Measurements from ENCODE around the gene GALNT9.

GALNT9 gene

GRCh38 chr12:132292328-132293319 is 36.8 kb downstream of the GALNT9 start:
- no peak for DNase-seq

- no peak for DNase-seq
These were observed 37.8 kb downstream of the GALNT9 start for GRCh38 chr12:132291402-132292175.

DNA sequence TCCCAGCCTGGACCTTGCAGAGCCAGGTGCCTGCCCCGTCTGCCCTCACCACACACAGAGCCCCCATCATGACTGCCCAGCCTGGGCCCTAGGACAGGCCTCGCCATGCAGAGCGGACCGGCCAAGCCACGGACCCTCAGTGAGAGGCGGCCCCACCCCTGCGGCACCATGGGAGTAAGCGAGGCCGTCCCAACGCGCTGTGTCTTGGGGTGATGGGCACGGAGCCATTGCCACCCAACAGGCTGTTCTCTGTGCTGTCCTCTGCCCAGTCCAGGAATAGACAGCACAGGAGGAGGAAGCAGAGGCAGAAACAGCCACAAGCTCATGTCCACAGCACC is 39.2 kb downstream of the GALNT9 start:
- no peak for DNase-seq

DNA sequence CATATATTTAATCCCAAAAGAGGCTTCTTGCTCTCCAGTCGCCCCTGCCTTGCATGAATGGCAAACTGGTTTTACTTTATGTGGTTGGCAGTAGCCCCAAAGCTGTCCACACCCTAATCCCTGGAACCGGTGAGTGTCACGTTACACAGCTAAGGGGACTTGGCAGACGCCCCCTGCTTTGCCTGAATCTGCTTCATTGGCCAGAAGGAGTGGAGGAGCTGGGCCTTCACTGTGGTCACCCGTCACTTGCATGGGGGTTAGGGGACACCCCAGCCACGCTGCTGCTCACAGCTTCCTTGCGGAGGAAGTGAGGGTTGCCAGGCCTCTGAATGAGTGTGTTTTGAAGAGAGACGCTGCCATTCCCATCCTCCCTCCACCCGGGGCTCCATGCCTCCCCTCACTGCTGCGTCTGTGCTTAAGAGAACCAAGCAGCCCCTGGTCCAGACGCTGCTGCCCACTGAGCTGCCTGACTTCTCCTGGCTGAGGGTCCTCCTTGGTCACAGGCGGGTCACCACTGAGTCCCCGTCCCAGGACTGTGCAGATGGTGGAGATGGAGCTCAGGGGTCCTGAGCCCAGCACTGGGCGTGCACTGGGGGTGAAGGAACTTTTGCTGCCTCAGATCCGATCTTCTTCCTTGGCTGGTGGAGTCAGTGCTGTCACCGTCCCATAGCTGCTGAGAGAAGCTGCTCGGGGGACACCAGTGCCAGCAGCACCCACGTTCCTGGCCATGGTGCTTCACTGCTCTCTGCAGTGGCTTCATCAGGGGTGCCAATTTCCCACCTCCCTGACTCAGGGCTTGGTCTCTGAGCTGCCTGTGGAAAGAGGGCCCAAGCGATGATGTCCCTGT is 39.8 kb downstream of the GALNT9 start:
- no peak for DNase-seq

DNA sequence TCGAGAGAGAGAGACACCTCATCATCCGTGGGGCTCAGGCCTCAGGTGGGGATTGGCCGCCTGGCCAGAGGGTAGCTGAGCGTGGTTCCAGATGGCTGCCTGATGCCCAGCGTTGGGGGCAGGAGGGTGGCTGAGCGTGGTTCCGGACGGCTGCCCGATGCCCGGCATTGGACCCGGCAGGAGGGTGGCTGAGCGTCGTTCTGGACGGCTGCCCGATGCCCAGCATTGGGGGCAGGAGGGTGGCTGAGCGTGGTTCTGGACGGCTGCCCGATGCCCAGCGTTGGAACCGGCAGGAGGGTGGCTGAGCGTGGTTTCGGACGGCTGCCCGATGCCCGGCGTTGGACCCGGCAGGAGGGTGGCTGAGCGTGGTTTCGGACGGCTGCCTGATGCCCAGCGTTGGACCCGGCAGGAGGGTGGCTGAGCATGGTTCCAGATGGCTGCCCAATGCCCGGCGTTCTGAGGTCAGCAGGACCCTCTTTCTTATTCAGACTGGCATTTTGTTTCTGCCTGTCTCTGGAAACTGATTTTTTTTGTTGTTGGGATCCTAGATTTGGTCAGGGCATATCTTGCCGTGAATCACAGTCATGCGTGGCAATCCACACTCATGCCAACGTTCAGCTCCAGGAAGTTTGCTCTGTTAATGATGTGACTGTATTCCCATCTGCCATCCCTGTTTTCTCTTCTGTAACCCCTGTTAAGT is 40.7 kb downstream of the GALNT9 start:
- no peak for DNase-seq

DNA sequence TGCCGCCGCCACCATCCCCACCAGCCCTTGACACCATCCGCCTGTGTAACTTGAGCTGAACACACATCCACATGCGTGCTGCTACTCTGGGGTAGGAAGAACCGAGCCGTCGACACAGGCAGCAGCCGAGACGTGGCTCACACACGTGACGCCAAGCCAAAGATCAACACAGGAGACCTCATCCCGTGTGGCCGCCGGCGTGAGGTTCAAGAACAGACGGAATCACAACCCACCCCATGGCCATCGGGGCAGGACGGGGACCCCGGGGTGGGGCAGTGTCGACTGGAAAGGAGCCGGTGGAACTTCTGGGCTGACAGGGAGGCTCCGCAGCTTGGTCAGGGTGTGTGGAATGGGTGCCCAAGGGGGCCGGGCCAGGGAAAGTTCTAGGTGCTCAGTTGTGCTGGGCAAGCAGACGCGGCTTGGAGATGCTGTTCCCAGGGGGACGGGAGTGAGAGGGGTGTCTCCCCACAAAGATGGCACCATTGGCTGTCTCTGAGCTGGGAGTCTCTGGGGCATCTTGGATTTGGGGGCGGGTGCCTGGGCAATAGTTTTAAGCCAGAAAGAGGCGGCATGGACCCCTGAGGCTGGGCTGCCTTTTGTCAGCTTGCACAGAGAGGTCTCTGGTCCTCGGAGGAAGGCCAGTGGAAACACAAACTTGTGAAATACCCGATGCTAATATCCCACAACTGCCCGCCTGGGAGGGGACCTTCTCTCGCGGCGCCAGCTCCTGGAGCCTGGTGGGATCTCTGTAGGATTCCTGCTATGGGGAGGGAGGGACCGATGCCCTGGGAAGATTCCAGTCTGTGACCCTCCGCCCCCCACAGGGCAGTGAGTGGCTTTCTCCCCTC is 41.8 kb downstream of the GALNT9 start:
- DNase-seq = no peak

- no peak for DNase-seq
These were observed 42.5 kb downstream of the GALNT9 start for GRCh38 chr12:132286912-132287311.

- DNase-seq = peak; percentile 16
These were observed 43.3 kb downstream of the GALNT9 start for GRCh38 chr12:132285991-132286681.

GRCh38 chr12:132284827-132285741 is 44.3 kb downstream of the GALNT9 start:
- DNase-seq = no peak

GRCh38 chr12:132284071-132284826 is 45.1 kb downstream of the GALNT9 start:
- DNase-seq = no peak

- no peak for DNase-seq
These were observed 46.2 kb downstream of the GALNT9 start for GRCh38 chr12:132282950-132283771.

DNA sequence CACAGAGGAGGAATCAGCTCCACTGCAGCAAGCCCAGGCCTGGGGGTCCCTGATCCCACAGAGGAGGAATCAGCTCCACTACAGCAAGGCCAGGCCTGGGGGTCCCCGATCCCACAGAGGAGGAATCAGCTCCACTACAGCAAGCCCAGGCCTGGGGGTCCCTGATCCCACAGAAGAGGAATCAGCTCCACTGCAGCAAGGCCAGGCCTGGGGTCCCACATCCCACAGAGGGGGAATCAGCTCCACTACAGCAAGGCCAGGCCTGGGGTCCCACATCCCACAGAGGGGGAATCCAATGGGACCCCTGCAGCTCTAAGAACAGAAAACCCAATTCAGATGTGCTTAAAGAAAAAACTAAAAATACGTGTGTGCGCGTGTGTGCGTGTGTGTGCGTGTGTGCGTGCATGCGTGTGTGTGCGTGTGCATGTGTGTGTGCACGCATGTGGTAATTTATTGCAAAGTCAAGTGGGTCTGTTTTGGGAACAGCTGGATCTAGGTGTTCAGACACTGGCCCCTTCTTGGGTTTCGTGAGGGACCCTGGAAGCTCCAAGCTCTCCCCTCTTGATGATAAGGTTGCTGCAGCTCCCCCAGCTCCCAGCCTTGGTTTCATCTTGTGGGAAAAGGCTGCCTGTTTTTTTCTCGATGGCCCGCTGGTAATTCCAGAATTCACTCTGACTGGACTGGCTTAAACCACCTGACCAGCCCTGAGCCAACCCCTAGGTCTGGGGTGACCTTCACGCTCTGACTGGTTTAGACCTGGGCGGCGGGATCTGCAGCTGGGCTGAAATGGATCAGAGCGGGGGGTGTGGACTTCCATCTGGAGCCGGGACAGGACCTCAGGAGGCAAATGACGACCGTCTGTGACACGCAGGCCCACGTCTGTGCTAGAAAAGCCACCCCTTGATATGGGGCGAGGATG is 47.1 kb downstream of the GALNT9 start:
- no peak for DNase-seq

DNA sequence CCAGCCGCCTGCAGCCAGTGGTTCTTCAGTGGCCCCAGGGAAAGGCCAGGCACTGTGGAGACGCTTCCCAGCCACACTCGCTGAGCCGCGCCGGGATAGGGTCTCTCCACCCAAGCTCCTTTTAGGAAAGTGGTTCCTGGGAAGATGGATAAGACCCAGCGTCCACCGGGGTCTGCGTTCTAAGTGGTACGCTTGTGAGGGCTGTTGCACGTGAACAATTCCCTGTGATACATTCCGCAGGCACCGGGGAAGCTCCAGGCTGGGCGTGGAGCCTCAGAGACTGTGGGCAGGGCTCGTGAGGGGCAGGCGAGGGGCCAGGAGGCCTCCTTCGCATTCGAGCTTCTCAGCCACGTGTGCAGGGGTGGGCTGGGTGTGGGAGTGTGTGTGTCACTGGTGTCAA is 48.4 kb downstream of the GALNT9 start:
- DNase-seq = no peak

DNA sequence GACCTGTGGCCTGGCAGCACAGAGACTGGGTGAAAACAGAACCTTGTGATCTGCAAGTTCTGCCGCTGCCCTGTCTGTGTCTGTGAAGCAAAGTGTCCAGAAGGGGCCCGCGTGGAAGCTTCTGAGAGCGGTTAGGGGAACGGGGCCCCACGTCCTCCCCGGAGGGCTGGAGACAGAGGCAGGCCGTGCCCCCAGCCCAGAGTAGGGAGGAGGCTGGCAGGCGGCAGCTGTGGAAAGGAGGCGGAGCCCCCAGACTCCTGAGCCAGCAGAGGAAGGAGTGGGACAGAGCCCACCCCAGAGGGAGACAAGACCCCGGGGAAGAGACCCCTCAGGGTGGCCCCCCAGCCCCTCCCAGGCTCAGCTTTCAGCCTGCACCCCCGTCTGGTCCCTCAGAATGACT is 49.0 kb downstream of the GALNT9 start:
- DNase-seq = no peak

GRCh38 chr12:132279930-132280329 is 49.5 kb downstream of the GALNT9 start:
- no peak for DNase-seq

- no peak for DNase-seq
These were observed 50.1 kb downstream of the GALNT9 start for GRCh38 chr12:132279184-132279889.

Data from NCI-H2227 treated with DMSO at 0.1 percent for 48 hours (cell line).